ENCODE data around the gene BHLHA9.

Gene BHLHA9

GRCh38 chr17:1286379-1287106, 16.3 kb downstream of the BHLHA9 start:
- TF ChIP-seq CTCF (conservative IDR thresholded peaks at IDR 0.05) = no peak
- no peak overlapping the region for H3K27ac ChIP-seq

- no peak overlapping the region for H3K27ac ChIP-seq
- no peak for TF ChIP-seq CTCF (conservative IDR thresholded peaks at IDR 0.05)
Observed at GRCh38 chr17:1289695-1290094, 19.5 kb downstream of the BHLHA9 start.

GRCh38 chr17:1290676-1291075, 20.4 kb downstream of the BHLHA9 start:
- no peak for TF ChIP-seq CTCF (conservative IDR thresholded peaks at IDR 0.05)
- no peak overlapping the region for H3K27ac ChIP-seq

GRCh38 chr17:1294157-1294717, 24.0 kb downstream of the BHLHA9 start:
- no peak overlapping the region for H3K27ac ChIP-seq
- no peak for TF ChIP-seq CTCF (conservative IDR thresholded peaks at IDR 0.05)

- no peak for TF ChIP-seq CTCF (conservative IDR thresholded peaks at IDR 0.05)
Observed at GRCh38 chr17:1298606-1299005, 28.4 kb downstream of the BHLHA9 start.

GRCh38 chr17:1299552-1300370, 29.5 kb downstream of the BHLHA9 start:
- H3K27ac ChIP-seq = no peak overlapping the region
- no peak for TF ChIP-seq CTCF (conservative IDR thresholded peaks at IDR 0.05)

More at GRCh38 chr17:1298606-1299005, 28.4 kb downstream of the BHLHA9 start:
- H3K27ac ChIP-seq = no peak overlapping the region

GRCh38 chr17:1300371-1300905, 30.2 kb downstream of the BHLHA9 start:
- no peak overlapping the region for H3K27ac ChIP-seq
- TF ChIP-seq CTCF (conservative IDR thresholded peaks at IDR 0.05) = no peak

Measured in VCaP (cell line).